ENCODE data around the gene KRT8.
"Not testable (repeated sequence)": the region's sequence is repeated elsewhere in the genome, so short reads cannot be mapped to it uniquely, and the experiment has no call there.

KRT8 gene

GRCh38 chr12:52860102-52860823 is 44.6 kb downstream of the KRT8 start:
- H3K4me3 ChIP-seq (ENCODE audit: low read depth, low read length) = no peak overlapping the region
- TF ChIP-seq CTCF (IDR thresholded peaks at IDR 0.05; ENCODE audit: low read depth, low read length) = no peak

- no peak for TF ChIP-seq CTCF (IDR thresholded peaks at IDR 0.05; ENCODE audit: low read depth, low read length)
- no peak overlapping the region for H3K4me3 ChIP-seq (ENCODE audit: low read depth, low read length)
Observed at GRCh38 chr12:52857500-52857899, 47.4 kb downstream of the KRT8 start.

GRCh38 chr12:52856787-52857186 is 48.1 kb downstream of the KRT8 start:
- no peak overlapping the region for H3K4me3 ChIP-seq (ENCODE audit: low read depth, low read length)
- TF ChIP-seq CTCF (IDR thresholded peaks at IDR 0.05; ENCODE audit: low read depth, low read length) = no peak

- not testable (repeated sequence) for H3K4me3 ChIP-seq (ENCODE audit: low read depth, low read length)
Observed at GRCh38 chr12:52856077-52856476, 48.8 kb downstream of the KRT8 start.

GRCh38 chr12:52851787-52852186 is 53.1 kb downstream of the KRT8 start:
- no peak for TF ChIP-seq CTCF (IDR thresholded peaks at IDR 0.05; ENCODE audit: low read depth, low read length)

GRCh38 chr12:52850681-52851080 is 54.2 kb downstream of the KRT8 start:
- TF ChIP-seq CTCF (IDR thresholded peaks at IDR 0.05; ENCODE audit: low read depth, low read length) = no peak
- no peak overlapping the region for H3K4me3 ChIP-seq (ENCODE audit: low read depth, low read length)

More at GRCh38 chr12:52851787-52852186, 53.1 kb downstream of the KRT8 start:
- no peak overlapping the region for H3K4me3 ChIP-seq (ENCODE audit: low read depth, low read length)

- H3K4me3 ChIP-seq (ENCODE audit: low read depth, low read length) = no peak overlapping the region
- TF ChIP-seq CTCF (IDR thresholded peaks at IDR 0.05; ENCODE audit: low read depth, low read length) = no peak
Observed at GRCh38 chr12:52849511-52849910, 55.4 kb downstream of the KRT8 start.
